ENCODE results near the gene NCBP2. TPM values are rescaled to one million over a fixed set of nuclear protein-coding genes. Genes with fewer than 3 reads are reported as not detected.

NCBP2 gene
- total and polyA plus RNA-seq, 5 donors from 2014 or later = 46.0 to 78.0 (median 69.5) TPM

DNA sequence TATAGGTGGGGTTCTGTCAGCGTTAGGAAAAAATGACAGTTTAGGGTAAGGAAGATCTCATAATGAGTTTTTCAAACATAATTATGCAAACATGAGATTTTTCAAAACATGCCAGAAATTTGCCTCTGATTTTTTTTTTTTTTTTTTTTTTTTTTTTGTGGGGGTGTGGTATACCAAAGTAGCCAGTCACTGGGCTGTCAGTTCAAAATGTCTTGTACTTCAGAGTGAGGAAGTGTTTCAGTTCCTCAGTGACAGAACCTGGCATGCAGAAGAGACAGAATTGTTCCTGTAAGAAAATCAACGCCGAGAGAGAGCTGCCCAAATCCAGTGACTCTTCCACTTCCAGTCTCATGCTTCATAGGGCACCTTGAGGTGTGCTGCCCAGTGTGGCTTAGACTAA, 9.7 kb downstream of the NCBP2 start:
- H3K27me3 ChIP-seq (ENCODE audit: control insufficient read depth, insufficient read depth, low read length) = no peaks in the 10 kb centered on the region
- DNase-seq (no peak), ATAC-seq (ENCODE audit: low read depth in 2 of 2) (no peak)
- no peak overlapping the region for H3K27ac ChIP-seq (ENCODE audit: insufficient read depth, low read length, poor library complexity, severe bottlenecking)
- Mint-ChIP-seq H3K27ac (peak overlapping the region in 1 of 3 donors; percentile 75), H3K36me3 (peaks cover 48% of the 10 kb centered on the region), H3K27me3 (no peaks in the 10 kb centered on the region), H3K9me3 (no peaks in the 10 kb centered on the region), H3K4me3 (no peak overlapping the region), H3K4me1 (peaks cover 0 to 4% (median under 1%) of the 10 kb centered on the region in 4 donors)
- no peak overlapping the region for H3K4me3 ChIP-seq (ENCODE audit: low read depth, low read length)
- H3K4me1 ChIP-seq (ENCODE audit: control insufficient read depth, insufficient read depth, low read length, poor library complexity, severe bottlenecking) = no peaks in the 10 kb centered on the region
- peaks cover 81% of the 10 kb centered on the region for H3K36me3 ChIP-seq (ENCODE audit: control insufficient read depth, insufficient read depth, low read length)
- H3K9me3 ChIP-seq (ENCODE audit: control insufficient read depth in 2 of 2, low read length in 2 of 2) = no peaks in the 10 kb centered on the region

DNA sequence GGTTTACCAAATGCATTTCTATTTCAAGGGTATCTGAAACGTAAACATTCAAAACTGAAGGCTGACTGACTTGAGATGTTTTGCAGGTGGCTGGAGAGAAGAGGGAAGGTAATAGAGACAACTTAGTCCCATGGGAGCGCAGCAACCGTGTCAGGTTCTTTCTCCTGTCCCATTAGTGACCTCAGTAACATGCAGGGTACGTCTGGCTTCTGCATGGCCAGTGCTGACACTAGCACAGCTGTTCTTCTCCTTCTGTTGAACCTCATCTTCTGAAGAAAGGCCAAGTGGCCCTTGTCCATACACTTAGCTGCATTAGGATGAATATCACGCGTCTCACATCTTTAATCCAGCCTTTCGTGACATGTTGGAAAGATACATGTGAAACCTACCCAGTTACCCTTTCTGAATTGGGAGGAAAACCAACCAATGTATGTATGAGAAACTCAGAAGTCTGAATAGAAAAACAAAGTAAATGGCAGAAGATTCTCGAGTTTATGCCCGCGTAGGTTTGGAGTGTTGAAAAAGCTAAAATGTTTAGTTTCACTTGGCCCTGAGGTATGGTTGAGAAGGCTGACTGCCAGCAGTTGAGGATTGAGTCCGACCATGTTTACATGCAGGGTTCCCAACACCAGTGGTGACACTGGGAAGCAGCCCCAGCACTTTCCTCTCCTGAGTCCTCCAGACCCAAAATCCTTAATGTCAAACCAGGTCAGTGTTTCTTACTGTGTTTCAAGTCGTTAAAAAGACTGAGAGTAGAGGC, 10.3 kb downstream of the NCBP2 start:
- ATAC-seq (ENCODE audit: low read depth in 2 of 2) (no peak), DNase-seq (no peak)
- Mint-ChIP-seq H3K36me3 (peaks cover 42% of the 10 kb centered on the region), H3K4me3 (no peak overlapping the region), H3K9me3 (no peaks in the 10 kb centered on the region), H3K4me1 (no peaks in the 10 kb centered on the region), H3K27ac (peak overlapping the region in 1 of 3 donors; percentile 75), H3K27me3 (no peaks in the 10 kb centered on the region)
- Histone ChIP-seq H3K27ac (ENCODE audit: insufficient read depth, low read length, poor library complexity, severe bottlenecking) (no peak overlapping the region), H3K36me3 (ENCODE audit: control insufficient read depth, insufficient read depth, low read length) (peaks cover 81% of the 10 kb centered on the region), H3K9me3 (ENCODE audit: control insufficient read depth in 2 of 2, low read length in 2 of 2) (no peaks in the 10 kb centered on the region), H3K27me3 (ENCODE audit: control insufficient read depth, insufficient read depth, low read length) (no peaks in the 10 kb centered on the region), H3K4me3 (ENCODE audit: low read depth, low read length) (no peak overlapping the region), H3K4me1 (ENCODE audit: control insufficient read depth, insufficient read depth, low read length, poor library complexity, severe bottlenecking) (no peaks in the 10 kb centered on the region)

DNA sequence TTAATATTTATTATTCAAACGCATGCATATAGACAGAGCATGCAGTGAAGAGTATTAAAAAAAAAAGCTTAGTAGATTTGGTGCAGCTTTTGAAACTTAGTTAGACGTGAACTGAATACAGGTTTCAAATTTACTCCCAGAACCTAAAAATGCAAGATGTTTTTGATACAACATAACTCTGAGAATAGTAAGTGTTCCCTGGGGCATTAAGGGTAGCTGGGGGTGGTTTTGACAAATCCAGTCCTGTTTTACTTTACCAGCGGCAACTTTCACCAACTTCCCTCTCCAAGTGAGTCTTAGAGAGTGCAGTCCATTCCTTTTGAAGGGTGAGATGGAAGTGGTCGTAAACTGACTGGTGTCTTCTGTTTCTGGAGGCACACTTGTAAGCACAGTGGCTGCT, 11.2 kb downstream of the NCBP2 start:
- H3K4me3 ChIP-seq (ENCODE audit: low read depth, low read length) = no peak overlapping the region
- no peaks in the 10 kb centered on the region for H3K9me3 Mint-ChIP-seq
- H3K27ac Mint-ChIP-seq = no peak overlapping the region
- H3K27me3 ChIP-seq (ENCODE audit: control insufficient read depth, insufficient read depth, low read length) = no peaks in the 10 kb centered on the region
- H3K36me3 Mint-ChIP-seq = peaks cover 41% of the 10 kb centered on the region
- ATAC-seq (ENCODE audit: low read depth in 2 of 2) (no peak), DNase-seq (no peak)
- H3K4me1 Mint-ChIP-seq = no peaks in the 10 kb centered on the region
- no peaks in the 10 kb centered on the region for H3K27me3 Mint-ChIP-seq
- H3K4me3 Mint-ChIP-seq = no peak overlapping the region
- no peaks in the 10 kb centered on the region for H3K4me1 ChIP-seq (ENCODE audit: control insufficient read depth, insufficient read depth, low read length, poor library complexity, severe bottlenecking)
- peaks cover 72% of the 10 kb centered on the region for H3K36me3 ChIP-seq (ENCODE audit: control insufficient read depth, insufficient read depth, low read length)
- H3K27ac ChIP-seq (ENCODE audit: insufficient read depth, low read length, poor library complexity, severe bottlenecking) = no peak overlapping the region
- no peaks in the 10 kb centered on the region for H3K9me3 ChIP-seq (ENCODE audit: control insufficient read depth in 2 of 2, low read length in 2 of 2)

DNA sequence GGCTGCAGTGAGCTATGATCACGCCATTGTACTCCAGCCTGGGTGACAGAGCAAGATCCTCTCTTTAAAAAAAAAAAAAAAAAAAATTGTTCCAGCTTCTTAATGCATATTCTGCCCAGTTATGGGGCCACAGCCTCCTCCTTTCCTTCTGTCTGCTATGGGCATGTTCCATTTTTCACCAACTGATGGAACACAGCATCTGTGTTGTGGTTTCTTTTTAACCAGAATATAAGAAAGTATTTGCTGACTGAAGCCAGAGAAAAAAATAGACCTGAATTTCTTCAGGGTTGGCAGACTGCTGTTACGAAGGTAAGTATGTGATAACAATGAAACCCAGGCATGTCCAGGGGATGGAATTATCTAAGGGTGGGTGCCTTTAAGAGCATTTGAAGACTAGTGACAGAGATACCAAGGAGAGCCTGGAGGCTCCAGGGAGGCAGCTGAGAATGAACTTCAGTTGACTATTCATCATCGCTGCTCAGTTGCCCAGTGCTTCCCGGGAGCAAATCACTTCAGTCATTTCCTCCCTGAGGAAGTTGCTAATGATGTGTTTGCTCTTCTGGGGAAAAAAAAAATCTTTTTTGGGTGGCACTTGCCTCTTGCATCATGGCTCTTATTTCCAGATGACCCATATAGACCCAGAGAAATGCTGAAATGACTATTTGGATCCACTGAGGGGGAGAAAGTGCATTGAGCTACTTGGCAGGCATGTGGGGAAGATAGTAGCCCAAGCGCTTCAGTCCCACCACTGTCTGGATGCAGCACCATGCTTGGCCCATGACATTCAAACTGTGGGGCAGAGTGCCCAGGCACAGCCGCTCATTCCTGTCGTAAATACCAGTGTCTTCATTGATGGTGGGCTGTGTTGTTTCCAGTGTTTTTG, 14.5 kb downstream of the NCBP2 start:
- Histone ChIP-seq H3K4me1 (ENCODE audit: control insufficient read depth, insufficient read depth, low read length, poor library complexity, severe bottlenecking) (no peaks in the 10 kb centered on the region), H3K27ac (ENCODE audit: insufficient read depth, low read length, poor library complexity, severe bottlenecking) (no peak overlapping the region), H3K4me3 (ENCODE audit: low read depth, low read length) (no peak overlapping the region), H3K27me3 (ENCODE audit: control insufficient read depth, insufficient read depth, low read length) (no peaks in the 10 kb centered on the region), H3K36me3 (ENCODE audit: control insufficient read depth, insufficient read depth, low read length) (peaks cover 50% of the 10 kb centered on the region), H3K9me3 (ENCODE audit: control insufficient read depth in 2 of 2, low read length in 2 of 2) (no peaks in the 10 kb centered on the region)
- DNase-seq (no peak), ATAC-seq (ENCODE audit: low read depth in 2 of 2) (no peak)
- Mint-ChIP-seq H3K4me3 (no peak overlapping the region), H3K27me3 (no peaks in the 10 kb centered on the region), H3K36me3 (peaks cover 30% of the 10 kb centered on the region), H3K4me1 (no peaks in the 10 kb centered on the region), H3K27ac (peak overlapping the region in 2 of 3 donors; percentile 15 to 32), H3K9me3 (no peaks in the 10 kb centered on the region)

DNA sequence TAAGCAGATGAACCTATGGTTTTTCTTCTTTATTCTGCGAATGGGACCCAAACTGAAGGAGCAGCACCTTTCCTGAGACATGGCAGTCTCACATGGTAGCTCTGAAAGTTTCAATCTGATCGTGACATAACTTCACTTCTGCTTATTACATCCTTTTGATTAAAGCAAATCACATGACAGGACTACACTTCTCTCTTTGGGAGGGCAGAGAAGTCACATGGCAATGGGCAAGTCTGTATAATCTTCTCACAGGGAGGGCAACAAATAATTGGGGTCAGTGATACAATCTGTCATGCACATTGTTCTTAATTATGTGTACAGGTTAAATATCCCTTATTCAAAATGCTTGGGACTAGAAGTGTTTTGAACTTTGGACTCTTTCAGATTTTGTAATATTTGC, 21.6 kb downstream of the NCBP2 start:
- DNase-seq = no peak
- H3K27me3 ChIP-seq (ENCODE audit: control insufficient read depth, insufficient read depth, low read length) = no peaks in the 10 kb centered on the region
- Mint-ChIP-seq H3K36me3 (peaks cover 11% of the 10 kb centered on the region), H3K4me1 (peaks cover 0 to 5% (median 1%) of the 10 kb centered on the region in 4 donors), H3K27me3 (no peaks in the 10 kb centered on the region), H3K9me3 (peaks cover 0 to 4% (median 0%) of the 10 kb centered on the region in 7 donors), H3K27ac (peak overlapping the region in 2 of 3 donors; percentile 20 to 37), H3K4me3 (no peak overlapping the region)
- ATAC-seq (ENCODE audit: low read depth in 2 of 2) = no peak
- H3K9me3 ChIP-seq (ENCODE audit: control insufficient read depth in 2 of 2, low read length in 2 of 2) = no peaks in the 10 kb centered on the region
- no peak overlapping the region for H3K27ac ChIP-seq (ENCODE audit: insufficient read depth, low read length, poor library complexity, severe bottlenecking)
- H3K4me3 ChIP-seq (ENCODE audit: low read depth, low read length) = no peak overlapping the region
- H3K36me3 ChIP-seq (ENCODE audit: control insufficient read depth, insufficient read depth, low read length) = peaks cover 26% of the 10 kb centered on the region
- no peaks in the 10 kb centered on the region for H3K4me1 ChIP-seq (ENCODE audit: control insufficient read depth, insufficient read depth, low read length, poor library complexity, severe bottlenecking)

DNA sequence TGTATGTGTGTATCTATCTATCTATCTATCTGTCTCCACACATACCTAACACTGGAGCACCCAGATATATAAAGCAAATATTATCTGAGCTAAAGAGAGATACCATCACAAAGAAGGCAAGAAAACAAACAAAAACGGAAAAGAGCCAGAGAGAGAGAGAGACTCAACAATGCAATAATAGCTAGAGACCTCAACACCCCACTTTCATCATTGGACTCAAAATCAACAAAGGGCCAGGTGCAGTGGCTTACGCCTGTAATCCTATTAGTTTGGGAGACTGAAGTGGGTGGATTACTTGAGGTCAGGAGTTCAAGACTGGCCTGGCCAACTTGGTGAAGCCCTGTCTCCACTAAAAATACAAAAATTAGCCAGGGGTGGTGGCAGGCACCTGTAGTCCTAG, 23.4 kb downstream of the NCBP2 start:
- Histone ChIP-seq H3K9me3 (ENCODE audit: control insufficient read depth in 2 of 2, low read length in 2 of 2) (no peaks in the 10 kb centered on the region), H3K27me3 (ENCODE audit: control insufficient read depth, insufficient read depth, low read length) (no peaks in the 10 kb centered on the region), H3K4me3 (ENCODE audit: low read depth, low read length) (no peak overlapping the region), H3K27ac (ENCODE audit: insufficient read depth, low read length, poor library complexity, severe bottlenecking) (no peak overlapping the region), H3K36me3 (ENCODE audit: control insufficient read depth, insufficient read depth, low read length) (peaks cover 29% of the 10 kb centered on the region), H3K4me1 (ENCODE audit: control insufficient read depth, insufficient read depth, low read length, poor library complexity, severe bottlenecking) (no peaks in the 10 kb centered on the region)
- Mint-ChIP-seq H3K27ac (no peak overlapping the region), H3K36me3 (peaks cover 23% of the 10 kb centered on the region), H3K27me3 (no peaks in the 10 kb centered on the region), H3K9me3 (peaks cover 0 to 4% (median 0%) of the 10 kb centered on the region in 7 donors), H3K4me3 (no peak overlapping the region), H3K4me1 (peaks cover 0 to 5% (median 1%) of the 10 kb centered on the region in 4 donors)
- DNase-seq = no peak
- ATAC-seq (ENCODE audit: low read depth in 2 of 2) = no peak

DNA sequence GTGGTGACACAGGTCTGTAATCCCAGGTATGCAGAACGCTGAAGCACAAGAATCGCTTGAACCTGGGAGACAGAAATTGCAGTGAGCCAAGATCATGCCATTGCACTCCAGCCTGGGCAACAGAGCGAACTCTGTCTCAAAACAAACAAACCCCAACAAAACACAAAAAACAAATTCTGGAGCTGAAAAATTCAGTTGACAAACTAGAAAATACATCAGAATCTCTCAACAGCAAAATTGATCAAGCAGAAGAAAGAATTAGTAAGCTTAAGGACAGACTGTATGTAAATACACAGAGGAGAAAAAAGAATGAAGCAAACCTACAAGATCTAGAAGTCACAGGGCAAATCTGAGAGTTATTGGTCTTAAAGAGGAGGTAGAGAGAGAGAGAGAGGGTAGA, 25.3 kb downstream of the NCBP2 start:
- DNase-seq = no peak
- Histone ChIP-seq H3K9me3 (ENCODE audit: control insufficient read depth in 2 of 2, low read length in 2 of 2) (no peaks in the 10 kb centered on the region), H3K27me3 (ENCODE audit: control insufficient read depth, insufficient read depth, low read length) (no peaks in the 10 kb centered on the region), H3K36me3 (ENCODE audit: control insufficient read depth, insufficient read depth, low read length) (peaks cover 22% of the 10 kb centered on the region), H3K4me1 (ENCODE audit: control insufficient read depth, insufficient read depth, low read length, poor library complexity, severe bottlenecking) (peaks cover 3% of the 10 kb centered on the region), H3K27ac (ENCODE audit: insufficient read depth, low read length, poor library complexity, severe bottlenecking) (no peak overlapping the region), H3K4me3 (ENCODE audit: low read depth, low read length) (no peak overlapping the region)
- Mint-ChIP-seq H3K9me3 (peaks cover 0 to 4% (median 0%) of the 10 kb centered on the region in 7 donors), H3K4me1 (peaks cover 5 to 9% (median 7%) of the 10 kb centered on the region in 4 donors), H3K27ac (no peak overlapping the region), H3K27me3 (no peaks in the 10 kb centered on the region), H3K36me3 (peaks cover 27% of the 10 kb centered on the region), H3K4me3 (no peak overlapping the region)
- no peak for ATAC-seq (ENCODE audit: low read depth in 2 of 2)
